GM12878 (cell line): Measurements from ENCODE around the gene ETV6. TPM values are rescaled to one million over a fixed set of nuclear protein-coding genes. Genes with fewer than 3 reads are reported as not detected.
A peak's percentile ranks its signal among the peaks of the same experiment; 100 is the strongest.

ENCODE experiments used
- ATAC-seq: fragments of 200-7000 bp; cut with Tn5 transposase; 3 replicates; pipeline ENCODE4 v1.9.1; 2020; ENCODE audit warnings: mild to moderate bottlenecking, moderate library complexity
- BruUV-seq: library from RNA; stranded (reverse); fragments of 400-500 nt; replicated peaks from 2 replicates; lab custom pipeline; 2021; lab: Mats Ljungman, UMichigan
- CTCF ChIA-PET: fragments of 300-600 bp; sonication (Branson Sonifier 250); formaldehyde crosslinking; extraction: SDS; loops from one replicate; lab custom pipeline; 2021; ENCODE audit warnings: inconsistent platforms; lab: Yijun Ruan, JAX
- POLR2A ChIA-PET: fragments of 350-600 bp; formaldehyde crosslinking; extraction: SDS; loops from one replicate; lab custom pipeline; 2021; ENCODE audit warnings: inconsistent platforms; lab: Charles Lee
- RAD21 ChIA-PET: fragments of 300-600 bp; sonication (Branson Sonifier 250); formaldehyde crosslinking; loops from one replicate; lab custom pipeline; 2023; ENCODE audit warnings: antibody characterized with exemption; ENCODE audit not compliant: unreplicated experiment; lab: Charles Lee
- SMC1A ChIA-PET: fragments of 300-600 bp; sonication (Branson Sonifier 250); formaldehyde crosslinking; loops from one replicate; lab custom pipeline; 2023; ENCODE audit not compliant: unreplicated experiment, uncharacterized antibody; lab: Charles Lee
- DNase-seq: peaks from one replicate; pipeline ENCODE4 v3.0.0-alpha.2; 2011; ENCODE audit warnings: low read depth, low spot score
- FAIRE-seq: peaks from 3 replicates; lab custom pipeline; 2011; peaks lifted over from hg19 to GRCh38; lab: Jason Lieb, UNC
- H2AFZ ChIP-seq: 2 replicates; pipeline ENCODE4 v1.6.0; 2011; ENCODE audit warnings: low read depth, low read length, control low read depth; ENCODE audit not compliant: control insufficient read depth
- H3K27ac ChIP-seq: 2 replicates; pipeline ENCODE4 v1.5.1; 2011; ENCODE audit warnings: control low read depth; ENCODE audit not compliant: control insufficient read depth, insufficient read depth
- H3K27me3 ChIP-seq, 2 experiments: replicated peaks in 1 of 2; 2 replicates each; pipeline versions ENCODE4 v1.6.0 to v1.6.1; 2011; ENCODE audit warnings: low read length in 1 of 2; ENCODE audit not compliant: control insufficient read depth in 2 of 2, insufficient read depth in 2 of 2
- H3K36me3 ChIP-seq, 2 experiments: 2 replicates each; pipeline ENCODE4 v1.5.1; 2011; ENCODE audit warnings: low read length in 1 of 2; ENCODE audit not compliant: control insufficient read depth in 2 of 2, insufficient read depth in 2 of 2
- H3K4me1 ChIP-seq: 2 replicates; pipeline ENCODE4 v1.6.1; 2011; ENCODE audit warnings: mild to moderate bottlenecking, low read length, moderate library complexity, mixed read lengths; ENCODE audit not compliant: control insufficient read depth, insufficient read depth
- H3K4me2 ChIP-seq: 2 replicates; pipeline ENCODE4 v1.6.0; 2011; ENCODE audit warnings: control low read depth; ENCODE audit not compliant: control insufficient read depth, insufficient read depth
- H3K4me3 ChIP-seq: fragments of 200-600 bp; sonication (generic); 2 replicates; pipeline ENCODE4 v1.5.1; 2016
- H3K79me2 ChIP-seq: 2 replicates; pipeline ENCODE4 v1.6.0; 2011; ENCODE audit warnings: low read length; ENCODE audit not compliant: control insufficient read depth, insufficient read depth
- H3K9ac ChIP-seq: 2 replicates; pipeline ENCODE4 v1.8.0; 2011; ENCODE audit warnings: low read length, control low read depth, mixed read lengths; ENCODE audit not compliant: control insufficient read depth, insufficient read depth
- H3K9me3 ChIP-seq: replicated peaks from 3 replicates; pipeline ENCODE4 v1.5.1; 2011; ENCODE audit warnings: mild to moderate bottlenecking, low read length; ENCODE audit not compliant: control insufficient read depth, insufficient read depth
- H4K20me1 ChIP-seq: 2 replicates; pipeline ENCODE4 v1.6.0; 2011; ENCODE audit not compliant: control insufficient read depth, insufficient read depth
- CHD2 ChIP-seq: IDR thresholded peaks from 2 replicates; pipeline ENCODE4 v1.6.1; 2011; ENCODE audit warnings: low read depth, low read length, improper control_type of control experiment, borderline replicate concordance
- CREM ChIP-seq: IDR thresholded peaks from 2 replicates; pipeline ENCODE4 v1.6.1; 2014; ENCODE audit warnings: antibody characterized with exemption, low read depth
- EZH2 ChIP-seq: IDR thresholded peaks from 2 replicates; pipeline ENCODE4 v1.6.1; 2012; ENCODE audit warnings: low read depth, mild to moderate bottlenecking, control low read depth, inconsistent platforms, low read length, borderline replicate concordance; ENCODE audit not compliant: control insufficient read depth
- MYB ChIP-seq: fragments of 150-350 bp; IDR thresholded peaks from 2 replicates; pipeline ENCODE4 v1.6.1; 2014; ENCODE audit warnings: mild to moderate bottlenecking, low read depth, low read length, borderline replicate concordance
- NR2F1 ChIP-seq: fragments of 450-650 bp; conservative IDR thresholded peaks from 2 replicates; pipeline ENCODE4 v1.6.1; 2017; ENCODE audit warnings: mild to moderate bottlenecking
- TAF1 ChIP-seq: IDR thresholded peaks from 2 replicates; pipeline ENCODE4 v1.6.1; 2011; ENCODE audit warnings: mild to moderate bottlenecking, low read depth, low read length, borderline replicate concordance
- WGBS: methylation state at CpG from one replicate; pipeline ENCODE4 v1.1.6; 2016; ENCODE audit warnings: low lambda C conversion rate; ENCODE audit not compliant: insufficient replicate concordance, insufficient coverage; ENCODE audit errors: missing lambda C conversion rate; 5-methylcytosine and 5-hydroxymethylcytosine counted together
- in situ Hi-C: fragments of 300-500 bp; cut with MboI; formaldehyde crosslinking; loops from 9 replicates; pipeline ENCODE4 v1.14.3; 2018; ENCODE audit warnings: mixed read lengths
- intact Hi-C: fragments of 100-400 bp; cut with micrococcal nuclease; formaldehyde crosslinking; loops from one replicate; pipeline ENCODE4 v1.14.2; 2022; ENCODE audit not compliant: unreplicated experiment
- polyA plus RNA-seq, 11 experiments: library from polyadenylated mRNA; depleted of rRNA in 4 of 11; unstranded in 6 of 11; stranded (reverse) in 5 of 11; fragments of >200 nt; fragmentation: Nextera tagmentation in 4 of 11; fragmentation: Illumina TruSeq in 1 of 11; extraction: Ambion mirVana in 4 of 11; extraction: Trizol in 1 of 11; gene quantifications; 1 replicate in 1 of 11; 2 replicates in 10 of 11; pipeline versions ENCODE4 v1.2.1 to v1.2.3, GENCODE V29; 2011 to 2016; ENCODE audit warnings: inconsistent platforms in 2 of 11, missing spikeins in 2 of 11, low read depth in 1 of 11
- total RNA-seq, 4 experiments: library from RNA; depleted of rRNA in 3 of 4; stranded (reverse); fragments of >200 nt in 3 of 4; fragmentation: Illumina TruSeq in 1 of 4; extraction: Trizol in 1 of 4; gene quantifications; 2 replicates each; pipeline versions ENCODE4 v1.2.1 to v1.2.3, GENCODE V29; 2013 to 2021
- TF ChIP-seq, protein P1 (sequence below): fragments of 450-650 bp; formaldehyde crosslinking; IDR thresholded peaks from 2 replicates; pipeline ENCODE4 v1.4.0; 2022; ENCODE audit warnings: mild to moderate bottlenecking, moderate library complexity
- TF ChIP-seq, protein P2 (sequence below): fragments of 450-650 bp; IDR thresholded peaks from 2 replicates; pipeline ENCODE4 v1.6.1; 2017; ENCODE audit warnings: borderline replicate concordance
- TF ChIP-seq, protein P3 (sequence below), 3 experiments: IDR thresholded peaks in 2 of 3; conservative IDR thresholded peaks in 1 of 3; 2 replicates each; pipeline ENCODE4 v1.5.1; 2011; ENCODE audit warnings: low read depth in 3 of 3, low read length in 3 of 3, mild to moderate bottlenecking in 3 of 3, control low read depth in 2 of 3, moderate library complexity in 2 of 3, inconsistent platforms in 1 of 3, mixed read lengths in 1 of 3; ENCODE audit not compliant: control insufficient read depth in 2 of 3, insufficient read depth in 1 of 3; ENCODE audit errors: extremely low read depth in 1 of 3

The ETV6 gene
- total and polyA plus RNA-seq, 10 of the 15 experiments (the other 5 are each of a cell fraction or from before 2014, with no cell fraction given), result 6.6 to 74.8 (median 24.6) TPM

GRCh38 chr12:11758510-11759493, 109.3 kb downstream of the ETV6 start:
- SMC1A ChIA-PET, result interaction anchor here (0.8 to 39.9 kb wide), 26 partner anchors 3 to 278 kb away, joined by 3 to 1116 read pairs (median 8); no protein-coding TSS in a partner anchor
- in situ Hi-C loops (no loop called here), intact Hi-C loops (loop anchor here (1.0 to 2.0 kb wide), 2 partner anchors 9 to 106 kb away; no protein-coding TSS in a partner anchor)
- H3K27me3 ChIP-seq, result no peaks in the 10 kb centered on the region
- H3K4me2 ChIP-seq, result peak overlapping the region; percentile 79
- H3K4me3 ChIP-seq, result no peak overlapping the region; the same call in 1 of the 2 replicates
- FAIRE-seq, result no peak
- TSS peak; percentile 80 for BruUV-seq
- H3K79me2 ChIP-seq, result peaks cover 83% of the 10 kb centered on the region
- peak; percentile 76 for ATAC-seq
- no peaks in the 10 kb centered on the region for H3K9me3 ChIP-seq
- peak; percentile 93 for DNase-seq
- peaks cover 70% of the 10 kb centered on the region for H3K4me1 ChIP-seq
- CTCF ChIA-PET, result interaction anchor here (0.8 to 7.6 kb wide), 19 partner anchors 9 to 793 kb away, joined by 3 to 46 read pairs (median 8); no protein-coding TSS in a partner anchor
- H2AFZ ChIP-seq, result peak overlapping the region; percentile 43; the same call in 1 of the 2 replicates
- RAD21 ChIA-PET, result interaction anchor here (0.6 to 21.4 kb wide), 31 partner anchors 9 to 278 kb away, joined by 3 to 497 read pairs (median 8); partner anchors contain the start of gene ETV6
- peak overlapping the region; percentile 84 for H3K9ac ChIP-seq
- WGBS, result 9% methylated on average over 14 of the region's 14 CpGs
- H4K20me1 ChIP-seq, result no peaks in the 10 kb centered on the region
- POLR2A ChIA-PET, result interaction anchor here (0.7 to 10.8 kb wide), 29 partner anchors 8 to 313 kb away, joined by 3 to 144 read pairs (median 4); partner anchors contain the start of gene ETV6
- H3K36me3 ChIP-seq, result peaks cover 10 to 41% of the 10 kb centered on the region in 2 experiments
- peak overlapping the region; percentile 100 for H3K27ac ChIP-seq
- TF ChIP-seq, protein P1, sequence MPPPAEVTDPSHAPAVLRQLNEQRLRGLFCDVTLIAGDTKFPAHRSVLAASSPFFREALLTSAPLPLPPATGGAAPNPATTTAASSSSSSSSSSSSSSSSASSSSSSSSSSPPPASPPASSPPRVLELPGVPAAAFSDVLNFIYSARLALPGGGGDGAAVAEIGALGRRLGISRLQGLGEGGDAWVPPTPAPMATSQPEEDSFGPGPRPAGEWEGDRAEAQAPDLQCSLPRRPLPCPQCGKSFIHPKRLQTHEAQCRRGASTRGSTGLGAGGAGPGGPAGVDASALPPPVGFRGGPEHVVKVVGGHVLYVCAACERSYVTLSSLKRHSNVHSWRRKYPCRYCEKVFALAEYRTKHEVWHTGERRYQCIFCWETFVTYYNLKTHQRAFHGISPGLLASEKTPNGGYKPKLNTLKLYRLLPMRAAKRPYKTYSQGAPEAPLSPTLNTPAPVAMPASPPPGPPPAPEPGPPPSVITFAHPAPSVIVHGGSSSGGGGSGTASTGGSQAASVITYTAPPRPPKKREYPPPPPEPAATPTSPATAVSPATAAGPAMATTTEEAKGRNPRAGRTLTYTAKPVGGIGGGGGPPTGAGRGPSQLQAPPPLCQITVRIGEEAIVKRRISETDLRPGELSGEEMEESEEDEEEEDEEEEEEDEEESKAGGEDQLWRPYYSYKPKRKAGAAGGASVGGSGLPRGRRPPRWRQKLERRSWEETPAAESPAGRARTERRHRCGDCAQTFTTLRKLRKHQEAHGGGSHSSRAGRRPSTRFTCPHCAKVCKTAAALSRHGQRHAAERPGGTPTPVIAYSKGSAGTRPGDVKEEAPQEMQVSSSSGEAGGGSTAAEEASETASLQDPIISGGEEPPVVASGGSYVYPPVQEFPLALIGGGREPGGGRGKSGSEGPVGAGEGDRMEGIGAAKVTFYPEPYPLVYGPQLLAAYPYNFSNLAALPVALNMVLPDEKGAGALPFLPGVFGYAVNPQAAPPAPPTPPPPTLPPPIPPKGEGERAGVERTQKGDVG (CRISPR knock-in tag), result peak; percentile 84
- TF ChIP-seq, protein P2, sequence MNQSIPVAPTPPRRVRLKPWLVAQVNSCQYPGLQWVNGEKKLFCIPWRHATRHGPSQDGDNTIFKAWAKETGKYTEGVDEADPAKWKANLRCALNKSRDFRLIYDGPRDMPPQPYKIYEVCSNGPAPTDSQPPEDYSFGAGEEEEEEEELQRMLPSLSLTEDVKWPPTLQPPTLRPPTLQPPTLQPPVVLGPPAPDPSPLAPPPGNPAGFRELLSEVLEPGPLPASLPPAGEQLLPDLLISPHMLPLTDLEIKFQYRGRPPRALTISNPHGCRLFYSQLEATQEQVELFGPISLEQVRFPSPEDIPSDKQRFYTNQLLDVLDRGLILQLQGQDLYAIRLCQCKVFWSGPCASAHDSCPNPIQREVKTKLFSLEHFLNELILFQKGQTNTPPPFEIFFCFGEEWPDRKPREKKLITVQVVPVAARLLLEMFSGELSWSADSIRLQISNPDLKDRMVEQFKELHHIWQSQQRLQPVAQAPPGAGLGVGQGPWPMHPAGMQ, result no peak
- TF ChIP-seq NR2F1 (peak; percentile 89), CHD2 (peak; percentile 93), TAF1 (0 out of 2 replicates have a peak, but pooled peaks have one; percentile 28), EZH2 (no peak), CREM (peak; percentile 88), MYB (no peak)
- TF ChIP-seq, protein P3, sequence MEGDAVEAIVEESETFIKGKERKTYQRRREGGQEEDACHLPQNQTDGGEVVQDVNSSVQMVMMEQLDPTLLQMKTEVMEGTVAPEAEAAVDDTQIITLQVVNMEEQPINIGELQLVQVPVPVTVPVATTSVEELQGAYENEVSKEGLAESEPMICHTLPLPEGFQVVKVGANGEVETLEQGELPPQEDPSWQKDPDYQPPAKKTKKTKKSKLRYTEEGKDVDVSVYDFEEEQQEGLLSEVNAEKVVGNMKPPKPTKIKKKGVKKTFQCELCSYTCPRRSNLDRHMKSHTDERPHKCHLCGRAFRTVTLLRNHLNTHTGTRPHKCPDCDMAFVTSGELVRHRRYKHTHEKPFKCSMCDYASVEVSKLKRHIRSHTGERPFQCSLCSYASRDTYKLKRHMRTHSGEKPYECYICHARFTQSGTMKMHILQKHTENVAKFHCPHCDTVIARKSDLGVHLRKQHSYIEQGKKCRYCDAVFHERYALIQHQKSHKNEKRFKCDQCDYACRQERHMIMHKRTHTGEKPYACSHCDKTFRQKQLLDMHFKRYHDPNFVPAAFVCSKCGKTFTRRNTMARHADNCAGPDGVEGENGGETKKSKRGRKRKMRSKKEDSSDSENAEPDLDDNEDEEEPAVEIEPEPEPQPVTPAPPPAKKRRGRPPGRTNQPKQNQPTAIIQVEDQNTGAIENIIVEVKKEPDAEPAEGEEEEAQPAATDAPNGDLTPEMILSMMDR (IDR thresholded peaks at IDR 0.05 in 2 of 3, conservative IDR thresholded peaks at IDR 0.05 in 1 of 3; ENCODE audit: control insufficient read depth in 2 of 3, extremely low read depth in 1 of 3, insufficient read depth in 1 of 3, low read depth in 3 of 3, low read length in 3 of 3), result no peak
